T47D (cell line): ENCODE results near the gene RCOR1.

Experiments
- DNase-seq, 2 experiments: peaks; one replicate each; pipeline versions ENCODE4 v3.0.0 to v3.0.0-alpha.2; 2011 to 2012; ENCODE audit warnings: low read depth in 1 of 2, low spot score in 1 of 2
- JUND ChIP-seq: IDR thresholded peaks from 2 replicates; pipeline ENCODE4 v1.6.1; 2012; ENCODE audit warnings: low read depth
- in situ Hi-C: cut with HindIII; loops from 2 replicates; pipeline ENCODE4 v1.10.0; 2016; ENCODE audit warnings: low sequenced_read_pairs, low pct_unique_long_range_greater_than_20kb

Gene RCOR1

GRCh38 chr14:102588821-102589220 lies 3.6 kb upstream of the RCOR1 start:
- DNase-seq, result no peak
- in situ Hi-C loops, result no loop called here
- TF ChIP-seq JUND, result no peak

GRCh38 chr14:102589761-102590290 lies 2.6 kb upstream of the RCOR1 start:
- no peak for TF ChIP-seq JUND
- in situ Hi-C loops, result no loop called here
- no peak for DNase-seq

GRCh38 chr14:102590667-102591099 lies 1.8 kb upstream of the RCOR1 start:
- in situ Hi-C loops, result no loop called here
- no peak for DNase-seq
- TF ChIP-seq JUND, result no peak

- no peak for DNase-seq
- in situ Hi-C loops, result no loop called here
- TF ChIP-seq JUND, result no peak
These were observed 991 bp upstream of the RCOR1 start for GRCh38 chr14:102591372-102591943.

GRCh38 chr14:102592763-102593060 lies 263 bp downstream of the RCOR1 start:
- no peak for TF ChIP-seq JUND
- DNase-seq, result no peak
- in situ Hi-C loops, result no loop called here

- in situ Hi-C loops, result no loop called here
- no peak for TF ChIP-seq JUND
- peak; percentile 68 to 71 for DNase-seq
These were observed 794 bp downstream of the RCOR1 start for GRCh38 chr14:102593061-102593824.

- no peak for DNase-seq
- in situ Hi-C loops, result no loop called here
- no peak for TF ChIP-seq JUND
These were observed 1.3 kb downstream of the RCOR1 start for GRCh38 chr14:102593825-102594137.

- peak; percentile 82 to 91 for DNase-seq
- no peak for TF ChIP-seq JUND
- in situ Hi-C loops, result no loop called here
These were observed 2.2 kb downstream of the RCOR1 start for GRCh38 chr14:102594514-102595175.

- no peak for TF ChIP-seq JUND
- in situ Hi-C loops, result no loop called here
- DNase-seq, result no peak
These were observed 9.0 kb downstream of the RCOR1 start for GRCh38 chr14:102601378-102601925.

GRCh38 chr14:102602421-102603292 lies 10.2 kb downstream of the RCOR1 start:
- no peak for DNase-seq
- in situ Hi-C loops, result no loop called here
- no peak for TF ChIP-seq JUND

GRCh38 chr14:102603293-102603907 lies 11.0 kb downstream of the RCOR1 start:
- TF ChIP-seq JUND, result no peak
- in situ Hi-C loops, result no loop called here
- no peak for DNase-seq

GRCh38 chr14:102604183-102604582 lies 11.7 kb downstream of the RCOR1 start:
- no peak for TF ChIP-seq JUND
- in situ Hi-C loops, result no loop called here
- no peak for DNase-seq
